Neural progenitor cell (in vitro differentiated cells): ENCODE results near the gene LYPD5.

ENCODE experiments used
- CTCF ChIP-seq: fragments of 200-600 bp; sonication (generic); IDR thresholded peaks from 2 replicates; pipeline ENCODE4 v1.5.1; 2017; ENCODE audit warnings: antibody characterized with exemption, mild to moderate bottlenecking
- EZH2 ChIP-seq: fragments of 200-600 bp; sonication (generic); IDR thresholded peaks from 2 replicates; pipeline ENCODE4 v1.6.1; 2017; ENCODE audit warnings: antibody characterized with exemption, mild to moderate bottlenecking, moderate library complexity
- EZH2phosphoT487 ChIP-seq: fragments of 200-600 bp; sonication (generic); IDR thresholded peaks from 2 replicates; pipeline ENCODE4 v1.6.1; 2017; ENCODE audit warnings: antibody characterized with exemption

- TF ChIP-seq EZH2 (no peak), CTCF (no peak), EZH2phosphoT487 (no peak)
Observed at GRCh38 chr19:43820884-43821215, 18.6 kb upstream of the LYPD5 start.
